ENCODE results near the gene SLC66A3. TPM values are rescaled to one million over a fixed set of nuclear protein-coding genes. Genes with fewer than 3 reads are reported as not detected.
A peak's percentile ranks its signal among the peaks of the same experiment; 100 is the strongest.

The SLC66A3 gene
- total RNA-seq, 1 donor, result 68.8 TPM

GRCh38 chr2:11154923-11155380 lies 315 bp upstream of the SLC66A3 start:
- DNase-seq (ENCODE audit: insufficient read length, low spot score, missing footprints), result peak; percentile 100
- peaks cover 7% of the 10 kb centered on the region for H4K20me1 ChIP-seq (ENCODE audit: insufficient read depth, low read length)
- TF ChIP-seq CTCF (IDR thresholded peaks at IDR 0.05; ENCODE audit: extremely low read depth, low read depth, low read length), result no peak
- H3K4me1 ChIP-seq (ENCODE audit: insufficient read depth, low read length), result peaks cover 10% of the 10 kb centered on the region
- no peaks in the 10 kb centered on the region for H3K36me3 ChIP-seq (ENCODE audit: insufficient read depth, low read length)
- H3K9me3 ChIP-seq (ENCODE audit: low read depth, low read length), result no peaks in the 10 kb centered on the region
- H3K4me2 ChIP-seq (ENCODE audit: insufficient read depth, low read length), result peak overlapping the region; percentile 94
- no peaks in the 10 kb centered on the region for H3K27me3 ChIP-seq (ENCODE audit: insufficient read depth, low read length)
- H2AFZ ChIP-seq (ENCODE audit: low read length), result peak overlapping the region; percentile 97
- peak overlapping the region; percentile 76 for H3K4me3 ChIP-seq (ENCODE audit: insufficient read depth, low read length)
- peaks cover 4% of the 10 kb centered on the region for H3K79me2 ChIP-seq (ENCODE audit: insufficient read depth, low read length)
- peak overlapping the region; percentile 62 for H3K27ac ChIP-seq (ENCODE audit: low read depth, low read length)

- Histone ChIP-seq H3K4me2 (ENCODE audit: insufficient read depth, low read length) (no peak overlapping the region), H3K79me2 (ENCODE audit: insufficient read depth, low read length) (peaks cover 4% of the 10 kb centered on the region), H2AFZ (ENCODE audit: low read length) (no peak overlapping the region), H3K4me3 (ENCODE audit: insufficient read depth, low read length) (no peak overlapping the region), H3K4me1 (ENCODE audit: insufficient read depth, low read length) (peaks cover 10% of the 10 kb centered on the region), H3K27me3 (ENCODE audit: insufficient read depth, low read length) (no peaks in the 10 kb centered on the region), H3K36me3 (ENCODE audit: insufficient read depth, low read length) (no peaks in the 10 kb centered on the region), H3K27ac (ENCODE audit: low read depth, low read length) (no peak overlapping the region), H4K20me1 (ENCODE audit: insufficient read depth, low read length) (peaks cover 7% of the 10 kb centered on the region), H3K9me3 (ENCODE audit: low read depth, low read length) (no peaks in the 10 kb centered on the region)
- no peak for TF ChIP-seq CTCF (IDR thresholded peaks at IDR 0.05; ENCODE audit: extremely low read depth, low read depth, low read length)
- DNase-seq (ENCODE audit: insufficient read length, low spot score, missing footprints), result peak; percentile 59
Measured at GRCh38 chr2:11156396-11157075, 1.3 kb downstream of the SLC66A3 start.

GRCh38 chr2:11157296-11157695 lies 2.0 kb downstream of the SLC66A3 start:
- H3K27ac ChIP-seq (ENCODE audit: low read depth, low read length), result no peak overlapping the region

More at GRCh38 chr2:11157296-11157695, 2.0 kb downstream of the SLC66A3 start:
- Histone ChIP-seq H2AFZ (ENCODE audit: low read length) (no peak overlapping the region), H3K79me2 (ENCODE audit: insufficient read depth, low read length) (peaks cover 4% of the 10 kb centered on the region), H3K4me2 (ENCODE audit: insufficient read depth, low read length) (no peak overlapping the region), H3K36me3 (ENCODE audit: insufficient read depth, low read length) (no peaks in the 10 kb centered on the region), H3K27me3 (ENCODE audit: insufficient read depth, low read length) (no peaks in the 10 kb centered on the region), H3K9me3 (ENCODE audit: low read depth, low read length) (no peaks in the 10 kb centered on the region), H3K4me3 (ENCODE audit: insufficient read depth, low read length) (no peak overlapping the region), H3K4me1 (ENCODE audit: insufficient read depth, low read length) (peaks cover 10% of the 10 kb centered on the region), H4K20me1 (ENCODE audit: insufficient read depth, low read length) (peaks cover 7% of the 10 kb centered on the region)
- TF ChIP-seq CTCF (IDR thresholded peaks at IDR 0.05; ENCODE audit: extremely low read depth, low read depth, low read length), result no peak
- peak; percentile 82 for DNase-seq (ENCODE audit: insufficient read length, low spot score, missing footprints)
